OCI-LY1 (cell line): ENCODE results near the gene HSP90AB1.

Source experiments
- CTCF ChIP-seq: fragments of 200-600 bp; sonication (generic), shearing (Covaris generic); IDR thresholded peaks from 2 replicates; pipeline ENCODE4 v1.5.1; 2017; ENCODE audit warnings: mild to moderate bottlenecking, antibody characterized with exemption, low read length, moderate library complexity, mixed read lengths
- EZH2 ChIP-seq: fragments of 200-600 bp; sonication (generic), shearing (Covaris generic); IDR thresholded peaks from 2 replicates; pipeline ENCODE4 v1.8.0; 2017; ENCODE audit warnings: borderline replicate concordance, mixed run types, mild to moderate bottlenecking, antibody characterized with exemption, low read length, moderate library complexity, mixed read lengths

- TF ChIP-seq CTCF (no peak), EZH2 (no peak)
Measured at GRCh38 chr6:44284121-44284520, 37.2 kb downstream of the HSP90AB1 start.
